Stimulated activated CD8-positive, alpha-beta memory T cell treated with anti-CD3 and anti-CD28 coated beads, Interleukin-12 subunit alpha, Interleukin-12 subunit beta, amount 100 ng/mL, for 4 hours (primary cell): ENCODE measurements around the gene DUSP16.
"Not testable (repeated sequence)": the region's sequence is repeated elsewhere in the genome, so short reads cannot be mapped to it uniquely, and the experiment has no call there.

Source experiments
- DNase-seq: peaks from one replicate; pipeline ENCODE4 v3.0.0-alpha.2; 2020; ENCODE audit warnings: low read depth

DUSP16 gene

GRCh38 chr12:12521044-12521485 is 41.6 kb downstream of the DUSP16 start:
- DNase-seq: no peak

GRCh38 chr12:12520273-12520672 is 42.4 kb downstream of the DUSP16 start:
- DNase-seq: no peak

GRCh38 chr12:12519354-12519998 is 43.2 kb downstream of the DUSP16 start:
- no peak for DNase-seq

- DNase-seq: no peak
These were observed 43.7 kb downstream of the DUSP16 start for GRCh38 chr12:12518919-12519318.

- DNase-seq: no peak
These were observed 44.2 kb downstream of the DUSP16 start for GRCh38 chr12:12518464-12518845.

GRCh38 chr12:12513416-12514006 is 49.2 kb downstream of the DUSP16 start:
- no peak for DNase-seq

- no peak for DNase-seq
These were observed 50.6 kb downstream of the DUSP16 start for GRCh38 chr12:12511895-12512711.

GRCh38 chr12:12511021-12511783 is 51.5 kb downstream of the DUSP16 start:
- DNase-seq: no peak

GRCh38 chr12:12510551-12510950 is 52.1 kb downstream of the DUSP16 start:
- no peak for DNase-seq

GRCh38 chr12:12510141-12510540 is 52.5 kb downstream of the DUSP16 start:
- DNase-seq: no peak

GRCh38 chr12:12508612-12509011 is 54.1 kb downstream of the DUSP16 start:
- no peak for DNase-seq

GRCh38 chr12:12507121-12507520 is 55.5 kb downstream of the DUSP16 start:
- no peak for DNase-seq

GRCh38 chr12:12506496-12506890 is 56.2 kb downstream of the DUSP16 start:
- DNase-seq: no peak

- DNase-seq: no peak
These were observed 56.8 kb downstream of the DUSP16 start for GRCh38 chr12:12505544-12506495.

GRCh38 chr12:12503384-12504078 is 59.1 kb downstream of the DUSP16 start:
- no peak for DNase-seq

GRCh38 chr12:12502815-12503151 is 59.9 kb downstream of the DUSP16 start:
- no peak for DNase-seq

- DNase-seq: not testable (repeated sequence)
These were observed 60.4 kb downstream of the DUSP16 start for GRCh38 chr12:12502130-12502814.

GRCh38 chr12:12501121-12501520 is 61.5 kb downstream of the DUSP16 start:
- DNase-seq: no peak

- DNase-seq: no peak
These were observed 62.6 kb downstream of the DUSP16 start for GRCh38 chr12:12499909-12500604.

GRCh38 chr12:12498210-12498609 is 64.5 kb downstream of the DUSP16 start:
- DNase-seq: no peak
